C4-2B (cell line): ENCODE results near the gene PNPLA8.
"Not testable (repeated sequence)": the region's sequence is repeated elsewhere in the genome, so short reads cannot be mapped to it uniquely, and the experiment has no call there.

ENCODE experiments used
- ZFX ChIP-seq: fragments of 450-650 bp; IDR thresholded peaks from 2 replicates; pipeline ENCODE4 v1.6.1; 2017
- TF ChIP-seq, protein P1 (sequence below): fragments of 450-650 bp; conservative IDR thresholded peaks from 2 replicates; pipeline ENCODE4 v1.5.1; 2017; ENCODE audit warnings: mild to moderate bottlenecking

- TF ChIP-seq, protein P1, sequence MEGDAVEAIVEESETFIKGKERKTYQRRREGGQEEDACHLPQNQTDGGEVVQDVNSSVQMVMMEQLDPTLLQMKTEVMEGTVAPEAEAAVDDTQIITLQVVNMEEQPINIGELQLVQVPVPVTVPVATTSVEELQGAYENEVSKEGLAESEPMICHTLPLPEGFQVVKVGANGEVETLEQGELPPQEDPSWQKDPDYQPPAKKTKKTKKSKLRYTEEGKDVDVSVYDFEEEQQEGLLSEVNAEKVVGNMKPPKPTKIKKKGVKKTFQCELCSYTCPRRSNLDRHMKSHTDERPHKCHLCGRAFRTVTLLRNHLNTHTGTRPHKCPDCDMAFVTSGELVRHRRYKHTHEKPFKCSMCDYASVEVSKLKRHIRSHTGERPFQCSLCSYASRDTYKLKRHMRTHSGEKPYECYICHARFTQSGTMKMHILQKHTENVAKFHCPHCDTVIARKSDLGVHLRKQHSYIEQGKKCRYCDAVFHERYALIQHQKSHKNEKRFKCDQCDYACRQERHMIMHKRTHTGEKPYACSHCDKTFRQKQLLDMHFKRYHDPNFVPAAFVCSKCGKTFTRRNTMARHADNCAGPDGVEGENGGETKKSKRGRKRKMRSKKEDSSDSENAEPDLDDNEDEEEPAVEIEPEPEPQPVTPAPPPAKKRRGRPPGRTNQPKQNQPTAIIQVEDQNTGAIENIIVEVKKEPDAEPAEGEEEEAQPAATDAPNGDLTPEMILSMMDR, result not testable (repeated sequence)
- not testable (repeated sequence) for TF ChIP-seq ZFX
These were observed 22.4 kb upstream of the PNPLA8 start for GRCh38 chr7:108548141-108548896.
